Loucy (cell line): ENCODE measurements around the gene ZNF581.

Experiments
- H2AFZ ChIP-seq: fragments of 200-600 bp; sonication (generic); 2 replicates; pipeline ENCODE4 v1.6.0; 2016; ENCODE audit warnings: antibody characterized with exemption, mild to moderate bottlenecking, low read length, moderate library complexity
- H3F3A ChIP-seq: fragments of 200-600 bp; 2 replicates; pipeline ENCODE4 v1.6.0; 2016; ENCODE audit warnings: antibody characterized with exemption, low read depth, mild to moderate bottlenecking
- H3K27me3 ChIP-seq: fragments of 200-600 bp; sonication (generic); 2 replicates; pipeline ENCODE4 v1.6.1; 2014; ENCODE audit warnings: low read length, mild to moderate bottlenecking; ENCODE audit not compliant: insufficient read depth, poor library complexity, severe bottlenecking
- H3K36me3 ChIP-seq: fragments of 200-600 bp; sonication (generic); 2 replicates; pipeline ENCODE4 v1.6.1; 2016; ENCODE audit warnings: low read length; ENCODE audit not compliant: insufficient read depth
- H3K4me1 ChIP-seq: fragments of 200-600 bp; sonication (generic); 2 replicates; pipeline ENCODE4 v1.5.1; 2014; ENCODE audit warnings: low read length, mild to moderate bottlenecking; ENCODE audit not compliant: insufficient read depth, poor library complexity, severe bottlenecking
- H3K4me2 ChIP-seq: fragments of 200-600 bp; sonication (generic); 2 replicates; pipeline ENCODE4 v1.6.0; 2014; ENCODE audit warnings: antibody characterized with exemption, low read length, low read depth, mild to moderate bottlenecking; ENCODE audit not compliant: poor library complexity, severe bottlenecking
- H3K4me3 ChIP-seq: fragments of 200-600 bp; sonication (generic); 2 replicates; pipeline ENCODE4 v1.5.1; 2014; ENCODE audit warnings: low read length, mild to moderate bottlenecking, mixed read lengths; ENCODE audit not compliant: poor library complexity, severe bottlenecking
- H3K79me2 ChIP-seq: fragments of 200-600 bp; sonication (generic); 2 replicates; pipeline ENCODE4 v1.6.1; 2014; ENCODE audit warnings: low read length; ENCODE audit not compliant: insufficient read depth
- H3K9ac ChIP-seq: fragments of 200-600 bp; sonication (generic); 2 replicates; pipeline ENCODE4 v1.6.0; 2014; ENCODE audit warnings: mild to moderate bottlenecking, low read depth, low read length, moderate library complexity; ENCODE audit not compliant: poor library complexity, severe bottlenecking
- H3K9me2 ChIP-seq: fragments of 200-600 bp; sonication (generic); replicated peaks from 2 replicates; pipeline ENCODE4 v1.6.1; 2016; ENCODE audit warnings: low read depth, low read length, mixed read lengths
- H3K9me3 ChIP-seq: fragments of 200-600 bp; sonication (generic); 2 replicates; pipeline ENCODE4 v1.6.1; 2014; ENCODE audit warnings: mild to moderate bottlenecking, antibody characterized with exemption, low read length, low read depth; ENCODE audit not compliant: insufficient read depth
- H4K20me1 ChIP-seq: fragments of 200-600 bp; sonication (generic); 2 replicates; pipeline ENCODE4 v1.6.0; 2014; ENCODE audit warnings: antibody characterized with exemption, low read length, mild to moderate bottlenecking; ENCODE audit not compliant: insufficient read depth, poor library complexity, severe bottlenecking
- CTCF ChIP-seq: fragments of 200-600 bp; sonication (generic); conservative IDR thresholded peaks from 2 replicates; pipeline ENCODE4 v1.5.1; 2014; ENCODE audit warnings: mild to moderate bottlenecking, antibody characterized with exemption, low read length
- EZH2phosphoT487 ChIP-seq: fragments of 200-600 bp; IDR thresholded peaks from 2 replicates; pipeline ENCODE4 v1.6.1; 2018; ENCODE audit warnings: antibody characterized with exemption, mild to moderate bottlenecking, moderate library complexity, borderline replicate concordance

Gene ZNF581

GRCh38 chr19:55648585-55649267 lies 5.3 kb downstream of the ZNF581 start:
- peak overlapping the region; percentile 99 for H3K4me2 ChIP-seq
- H3K9me3 ChIP-seq, result no peaks in the 10 kb centered on the region
- no peaks in the 10 kb centered on the region for H3K9me2 ChIP-seq
- peaks cover 4% of the 10 kb centered on the region for H4K20me1 ChIP-seq
- H3K4me3 ChIP-seq, result peak overlapping the region; percentile 75
- H3K79me2 ChIP-seq, result peaks cover 41% of the 10 kb centered on the region
- H2AFZ ChIP-seq, result peak overlapping the region; percentile 76
- no peaks in the 10 kb centered on the region for H3K27me3 ChIP-seq
- peaks cover 16% of the 10 kb centered on the region for H3K4me1 ChIP-seq
- TF ChIP-seq EZH2phosphoT487 (no peak), CTCF (no peak)
- H3K9ac ChIP-seq, result peak overlapping the region; percentile 87
- H3K36me3 ChIP-seq, result no peaks in the 10 kb centered on the region; the same call in 1 of the 2 replicates
- H3F3A ChIP-seq, result no peaks in the 10 kb centered on the region

- Histone ChIP-seq H3K9me3 (no peaks in the 10 kb centered on the region), H3K36me3 (no peaks in the 10 kb centered on the region; the same call in 1 of the 2 replicates), H4K20me1 (peaks cover under 1% of the 10 kb centered on the region), H3K9ac (peak overlapping the region; percentile 87), H3K79me2 (peaks cover 34% of the 10 kb centered on the region), H3K27me3 (no peaks in the 10 kb centered on the region), H3K4me3 (peak overlapping the region; percentile 75), H2AFZ (no peak overlapping the region), H3K4me1 (peaks cover 14% of the 10 kb centered on the region), H3K4me2 (peak overlapping the region; percentile 99), H3K9me2 (no peaks in the 10 kb centered on the region), H3F3A (no peaks in the 10 kb centered on the region)
- TF ChIP-seq EZH2phosphoT487 (no peak), CTCF (no peak)
These were observed 6.0 kb downstream of the ZNF581 start for GRCh38 chr19:55649268-55650125.

- Histone ChIP-seq H3K9me3 (no peaks in the 10 kb centered on the region), H3K4me1 (peaks cover 10% of the 10 kb centered on the region), H3K27me3 (peaks cover 3% of the 10 kb centered on the region), H3K4me2 (no peak overlapping the region), H2AFZ (no peak overlapping the region), H3K9ac (no peak overlapping the region), H3K36me3 (no peaks in the 10 kb centered on the region), H3F3A (no peaks in the 10 kb centered on the region), H3K79me2 (peaks cover 29% of the 10 kb centered on the region; the same call in 1 of the 2 replicates), H4K20me1 (no peaks in the 10 kb centered on the region), H3K9me2 (no peaks in the 10 kb centered on the region), H3K4me3 (no peak overlapping the region)
- TF ChIP-seq EZH2phosphoT487 (no peak), CTCF (no peak)
These were observed 6.7 kb downstream of the ZNF581 start for GRCh38 chr19:55650126-55650557.
